Measurements from ENCODE around the gene ARMC10.
"Not testable (repeated sequence)": the region's sequence is repeated elsewhere in the genome, so short reads cannot be mapped to it uniquely, and the experiment has no call there.

Gene ARMC10

DNA sequence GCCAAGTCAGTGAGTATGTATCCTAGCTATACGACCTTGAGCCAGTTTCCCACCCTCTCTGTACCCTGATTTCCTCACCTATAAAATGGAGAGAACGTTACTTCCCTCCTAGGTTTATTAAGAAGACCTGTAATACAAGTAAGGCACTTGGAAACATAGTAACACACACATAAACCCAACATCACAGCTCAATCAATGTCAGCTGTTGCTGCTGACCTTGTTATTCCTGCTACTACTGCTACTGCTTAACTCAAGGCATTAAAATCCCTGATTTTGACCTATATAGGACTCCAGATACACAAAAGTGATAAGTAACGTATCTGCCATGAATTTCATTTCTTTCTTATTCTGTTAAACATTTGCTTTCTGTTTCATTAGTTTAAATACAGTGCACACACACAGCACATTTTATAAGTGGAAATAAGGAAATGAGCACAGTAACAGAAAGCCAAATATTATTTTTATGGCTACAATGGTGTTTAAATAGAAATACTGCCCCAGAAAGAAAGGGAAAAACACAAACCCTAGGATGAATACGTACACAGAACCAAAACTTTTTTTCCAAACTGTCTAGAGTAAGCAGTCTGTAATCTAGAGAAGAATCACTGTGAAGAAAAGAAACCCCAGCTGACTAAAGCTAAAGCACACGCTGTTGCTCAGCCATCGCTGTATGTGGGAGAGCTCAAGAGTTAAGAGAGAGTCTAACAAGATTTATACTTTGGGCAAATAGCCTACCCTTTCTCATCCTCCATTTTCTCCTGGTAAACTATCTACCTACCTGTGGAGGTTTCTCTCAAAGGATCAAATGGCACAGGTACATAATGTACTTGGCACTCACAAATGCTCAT is 55.0 kb downstream of the ARMC10 start:
- no peak for DNase-seq

DNA sequence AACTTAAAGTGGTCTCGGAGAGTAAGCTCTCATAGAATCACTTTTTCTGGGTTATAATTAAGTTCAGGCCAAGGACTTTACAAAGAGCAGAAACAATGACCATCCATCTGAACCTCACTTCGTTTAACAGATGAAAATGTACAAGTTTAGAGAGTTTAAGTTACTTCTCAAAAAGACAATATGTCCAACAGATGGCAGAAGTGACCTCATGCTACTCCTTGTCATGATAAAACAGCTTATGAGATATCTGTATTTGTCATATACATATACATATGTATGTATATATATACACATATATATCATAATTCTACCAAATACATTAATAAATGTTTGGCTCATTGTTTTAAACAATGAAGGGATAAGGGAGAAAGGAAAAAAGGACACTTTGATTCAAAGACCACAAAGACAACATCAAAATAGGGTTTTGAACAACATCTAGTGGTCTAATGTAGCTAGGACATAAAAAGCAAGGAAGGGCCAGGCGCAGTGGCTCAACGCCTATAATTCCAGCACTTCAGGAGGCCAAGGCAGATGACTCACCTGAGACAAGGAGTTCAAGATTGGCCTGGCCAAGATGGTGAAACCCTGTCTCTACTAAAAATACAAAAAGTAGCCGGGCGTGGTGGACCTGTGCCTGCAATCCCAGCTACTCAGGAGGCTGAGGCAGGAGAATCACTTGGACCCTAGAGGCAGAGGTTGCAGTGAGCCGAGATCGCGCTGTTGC is 56.1 kb downstream of the ARMC10 start:
- no peak for DNase-seq

DNA sequence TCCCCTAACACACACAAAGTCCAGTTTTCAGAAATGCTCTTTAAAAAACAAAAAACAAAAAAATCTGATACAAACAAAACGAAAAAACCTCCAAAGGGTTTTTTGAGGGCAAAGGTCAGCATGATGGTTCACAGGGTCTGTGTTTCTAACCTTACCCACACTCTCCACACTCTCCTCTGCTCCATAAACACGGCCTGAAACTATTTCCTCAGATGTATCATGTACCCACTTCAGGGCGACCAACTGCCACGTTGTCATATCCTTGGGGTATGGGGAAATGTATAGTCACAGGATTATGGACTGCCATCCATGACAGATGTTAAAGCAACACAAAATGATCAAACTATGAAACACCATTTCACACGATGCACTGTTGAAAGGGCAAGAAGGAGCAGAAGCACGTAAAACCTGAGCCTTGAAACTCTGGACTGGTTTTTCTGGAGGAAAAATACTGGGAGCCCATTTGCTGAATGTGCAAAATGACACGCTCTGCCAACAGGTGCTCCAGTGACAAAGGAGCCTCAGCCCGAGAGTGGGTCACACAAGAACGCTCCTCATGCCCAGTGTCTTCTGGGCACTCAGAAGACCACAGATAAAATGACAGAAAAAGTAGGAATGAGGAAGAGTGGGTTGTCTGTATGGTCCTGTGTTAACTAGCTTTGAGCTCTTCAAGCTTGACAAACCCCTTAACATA is 58.2 kb downstream of the ARMC10 start:
- DNase-seq: no peak

GRCh38 chr7:103134836-103135554 is 60.1 kb downstream of the ARMC10 start:
- DNase-seq: no peak

DNA sequence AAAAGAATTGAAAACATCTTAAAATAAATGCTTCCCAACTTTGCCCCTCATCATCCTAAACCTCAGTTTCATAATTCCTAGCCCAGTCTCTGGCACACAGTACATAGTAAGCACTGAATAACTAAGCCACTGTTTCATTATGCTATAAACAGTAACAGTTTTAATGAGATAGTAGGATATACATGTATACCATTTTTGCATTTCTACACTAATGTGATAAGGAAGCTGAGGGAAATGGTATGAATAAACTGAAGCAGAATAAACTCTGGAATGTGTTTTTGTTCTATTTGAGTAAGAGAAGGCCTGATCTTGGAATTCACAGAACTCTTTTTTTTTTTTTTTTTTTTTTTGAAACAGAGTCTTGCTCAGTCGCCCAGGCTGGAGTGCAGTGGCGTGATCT is 65.1 kb downstream of the ARMC10 start:
- no peak for DNase-seq

GRCh38 chr7:103140685-103141084 is 65.7 kb downstream of the ARMC10 start:
- DNase-seq: no peak

GRCh38 chr7:103141753-103142404 is 66.9 kb downstream of the ARMC10 start:
- no peak for DNase-seq

- no peak for DNase-seq
Observed at GRCh38 chr7:103142494-103142893, 67.6 kb downstream of the ARMC10 start.

DNA sequence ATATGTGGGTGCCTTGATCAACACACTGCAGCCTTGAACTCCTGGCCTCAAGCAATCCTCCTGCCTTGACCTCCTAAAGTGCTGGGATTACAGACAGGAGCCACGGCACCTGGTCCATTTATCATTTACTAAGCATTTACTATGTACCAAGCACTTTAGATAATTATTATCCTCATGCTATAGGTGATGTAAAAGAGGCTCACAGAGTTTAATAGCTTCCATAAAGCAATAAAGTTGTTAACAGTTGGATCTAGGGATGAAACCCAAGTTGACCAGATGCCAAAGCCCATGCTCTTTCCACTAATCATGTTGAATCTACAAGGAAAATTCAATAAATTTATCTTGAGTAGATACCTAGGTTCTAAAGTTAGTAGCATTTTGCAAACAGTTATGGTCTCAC is 68.9 kb downstream of the ARMC10 start:
- DNase-seq: no peak

- not testable (repeated sequence) for DNase-seq
Observed at GRCh38 chr7:103144754-103145153, 69.8 kb downstream of the ARMC10 start.

DNA sequence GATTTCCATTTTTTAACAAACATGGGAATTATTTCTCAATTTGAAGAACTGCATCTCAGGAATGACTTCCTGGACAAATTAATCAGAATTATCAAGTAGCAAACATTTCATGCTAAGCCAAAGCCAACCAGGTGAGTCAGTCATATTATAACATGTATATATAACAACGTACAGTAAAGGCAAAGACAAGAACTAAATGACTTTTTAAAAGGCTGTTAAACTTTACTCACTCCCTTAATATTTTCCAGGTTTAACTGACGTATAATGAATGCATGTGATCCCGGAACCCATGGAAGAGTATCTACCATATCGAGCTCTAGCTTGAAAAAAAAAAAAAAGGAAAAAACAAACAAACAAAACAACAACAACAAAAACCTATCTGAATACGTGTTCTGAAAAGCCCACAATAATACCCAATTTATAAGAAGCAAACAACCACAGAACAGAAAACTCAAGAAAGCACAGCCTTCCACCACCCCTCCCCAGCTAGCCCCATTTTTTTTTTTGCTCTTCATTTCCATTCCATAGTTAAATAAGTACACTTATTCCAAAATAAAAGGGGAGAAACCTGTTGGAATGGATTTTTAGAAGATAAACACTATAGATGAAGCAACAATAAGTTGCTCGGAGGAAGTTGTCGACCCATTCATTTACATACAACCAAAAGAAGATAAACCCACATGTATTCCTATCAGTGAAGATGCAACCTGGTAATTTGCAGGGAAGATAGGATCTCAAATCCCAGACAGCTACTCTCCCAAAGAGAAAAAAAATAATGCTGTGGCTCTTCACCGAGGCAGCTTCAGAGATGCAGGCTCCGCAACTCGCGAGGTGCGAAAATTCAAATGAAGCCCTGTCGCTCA is 73.4 kb downstream of the ARMC10 start:
- DNase-seq: peak in 1 of 2 donors; percentile 2

All from inflammatory macrophage treated with lipopolysaccharide for 1 hour (primary cell).